ENCODE results near the gene RNF151. TPM values are rescaled to one million over a fixed set of nuclear protein-coding genes. Genes with fewer than 3 reads are reported as not detected.

RNF151 gene

GRCh38 chr16:2015117-2015946, 48.7 kb downstream of the RNF151 start:
- no peak overlapping the region for H3K9ac ChIP-seq (ENCODE audit: low read length)
- H3K27ac ChIP-seq (ENCODE audit: low read depth, low read length) = no peak overlapping the region
- no peak overlapping the region for H2BK120ac ChIP-seq (ENCODE audit: low read depth, low read length)
- H4K5ac ChIP-seq (ENCODE audit: low read length) = no peak overlapping the region
- peaks cover 2% of the 10 kb centered on the region for H3K79me1 ChIP-seq (ENCODE audit: low read length)
- H3K4me2 ChIP-seq (ENCODE audit: low read length) = no peak overlapping the region
- H3K4me3 ChIP-seq (ENCODE audit: low read length) = no peak overlapping the region
- H4K8ac ChIP-seq (ENCODE audit: low read depth, low read length) = no peak overlapping the region
- H3K4me1 ChIP-seq (ENCODE audit: control insufficient read depth, low read depth, low read length) = peaks cover 2% of the 10 kb centered on the region
- H2BK5ac ChIP-seq (ENCODE audit: low read length) = no peak overlapping the region
- H3K79me2 ChIP-seq (ENCODE audit: control insufficient read depth, insufficient read depth, low read length) = no peaks in the 10 kb centered on the region
- WGBS (ENCODE audit: extremely low coverage, insufficient coverage, low lambda C conversion rate) = no CpG with 5 or more reads among the region's 24 CpGs
- H3K36me3 ChIP-seq (ENCODE audit: control insufficient read depth, insufficient read depth, low read length) = no peaks in the 10 kb centered on the region
- no peak overlapping the region for H2AK5ac ChIP-seq (ENCODE audit: low read length)
- peaks cover 9% of the 10 kb centered on the region for H3K27me3 ChIP-seq (ENCODE audit: insufficient read depth, low read length, poor library complexity)
- no peak for DNase-seq
- H3K23ac ChIP-seq (ENCODE audit: low read length) = no peak overlapping the region
- H2BK15ac ChIP-seq (replicated peaks; ENCODE audit: low read depth) = no peak overlapping the region
- H3K4ac ChIP-seq (ENCODE audit: low read depth, low read length) = no peak overlapping the region
- no peak overlapping the region for H3K56ac ChIP-seq (ENCODE audit: low read length)
- no peak overlapping the region for H3K18ac ChIP-seq (ENCODE audit: low read length)

GRCh38 chr16:2015947-2016208, 49.2 kb downstream of the RNF151 start:
- no peak overlapping the region for H3K9ac ChIP-seq (ENCODE audit: low read length)
- no peak overlapping the region for H3K56ac ChIP-seq (ENCODE audit: low read length)
- H3K4me2 ChIP-seq (ENCODE audit: low read length) = no peak overlapping the region

DNA sequence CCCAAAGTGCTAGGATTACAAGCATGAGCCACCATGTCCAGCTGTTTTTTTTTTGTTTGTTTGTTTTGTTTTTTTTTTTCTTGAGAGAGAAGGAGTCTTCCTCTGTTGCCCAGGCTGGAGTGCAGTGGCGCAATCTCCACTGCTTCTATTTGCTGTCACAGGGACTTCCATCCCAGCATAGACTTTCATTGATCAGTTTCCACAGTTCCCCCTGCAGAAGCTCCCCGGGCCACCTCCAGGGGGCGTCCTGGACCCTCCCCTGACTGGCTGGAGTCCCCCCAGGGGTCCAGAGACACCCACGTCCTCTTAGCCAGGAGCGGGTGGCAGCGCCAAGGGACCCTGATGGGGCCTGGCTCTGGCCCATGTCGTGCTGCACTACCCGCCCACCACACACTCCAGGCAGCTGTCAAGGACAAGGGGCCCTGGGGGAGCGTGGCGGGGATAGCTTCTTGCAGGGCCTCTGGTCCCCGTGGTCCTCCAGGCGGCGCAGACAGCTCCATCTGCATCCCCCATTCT, 49.8 kb downstream of the RNF151 start:
- H2BK120ac ChIP-seq (ENCODE audit: low read depth, low read length) = no peak overlapping the region
- no peak overlapping the region for H2BK15ac ChIP-seq (replicated peaks; ENCODE audit: low read depth)
- H4K5ac ChIP-seq (ENCODE audit: low read length) = no peak overlapping the region
- no peak overlapping the region for H3K4me3 ChIP-seq (ENCODE audit: low read length)
- no peak overlapping the region for H3K27ac ChIP-seq (ENCODE audit: low read depth, low read length)
- H3K23ac ChIP-seq (ENCODE audit: low read length) = no peak overlapping the region
- H3K4me1 ChIP-seq (ENCODE audit: control insufficient read depth, low read depth, low read length) = no peaks in the 10 kb centered on the region
- H3K79me2 ChIP-seq (ENCODE audit: control insufficient read depth, insufficient read depth, low read length) = no peaks in the 10 kb centered on the region
- H3K79me1 ChIP-seq (ENCODE audit: low read length) = no peaks in the 10 kb centered on the region
- H3K27me3 ChIP-seq (ENCODE audit: insufficient read depth, low read length, poor library complexity) = peaks cover 14% of the 10 kb centered on the region
- H2AK5ac ChIP-seq (ENCODE audit: low read length) = no peak overlapping the region
- H3K56ac ChIP-seq (ENCODE audit: low read length) = no peak overlapping the region
- no peak overlapping the region for H2BK5ac ChIP-seq (ENCODE audit: low read length)
- no CpG with 5 or more reads among the region's 13 CpGs for WGBS (ENCODE audit: extremely low coverage, insufficient coverage, low lambda C conversion rate)
- H3K36me3 ChIP-seq (ENCODE audit: control insufficient read depth, insufficient read depth, low read length) = no peaks in the 10 kb centered on the region
- H4K8ac ChIP-seq (ENCODE audit: low read depth, low read length) = no peak overlapping the region
- H3K4ac ChIP-seq (ENCODE audit: low read depth, low read length) = no peak overlapping the region
- no peak overlapping the region for H3K4me2 ChIP-seq (ENCODE audit: low read length)
- DNase-seq = peak; percentile 30
- H3K9ac ChIP-seq (ENCODE audit: low read length) = no peak overlapping the region
- no peak overlapping the region for H3K18ac ChIP-seq (ENCODE audit: low read length)

More at GRCh38 chr16:2015947-2016208, 49.2 kb downstream of the RNF151 start:
- Histone ChIP-seq H2AK5ac (ENCODE audit: low read length) (no peak overlapping the region), H3K27ac (ENCODE audit: low read depth, low read length) (no peak overlapping the region), H3K18ac (ENCODE audit: low read length) (no peak overlapping the region), H3K79me1 (ENCODE audit: low read length) (no peaks in the 10 kb centered on the region), H4K8ac (ENCODE audit: low read depth, low read length) (no peak overlapping the region), H3K36me3 (ENCODE audit: control insufficient read depth, insufficient read depth, low read length) (no peaks in the 10 kb centered on the region), H4K5ac (ENCODE audit: low read length) (no peak overlapping the region), H2BK120ac (ENCODE audit: low read depth, low read length) (no peak overlapping the region), H3K4ac (ENCODE audit: low read depth, low read length) (no peak overlapping the region), H3K23ac (ENCODE audit: low read length) (no peak overlapping the region), H3K27me3 (ENCODE audit: insufficient read depth, low read length, poor library complexity) (peaks cover 14% of the 10 kb centered on the region), H2BK5ac (ENCODE audit: low read length) (no peak overlapping the region), H3K79me2 (ENCODE audit: control insufficient read depth, insufficient read depth, low read length) (no peaks in the 10 kb centered on the region), H3K4me3 (ENCODE audit: low read length) (no peak overlapping the region), H2BK15ac (replicated peaks; ENCODE audit: low read depth) (no peak overlapping the region), H3K4me1 (ENCODE audit: control insufficient read depth, low read depth, low read length) (no peaks in the 10 kb centered on the region)
- WGBS (ENCODE audit: extremely low coverage, insufficient coverage, low lambda C conversion rate) = no CpG with 5 or more reads among the region's 7 CpGs
- DNase-seq = no peak

Small RNA genes lying within 50 kb of the gene (small RNA-seq; reads per million reads assigned to genes)
- gene AC005363.2 (ENCODE audit: insufficient read depth) (0.90 reads per million), gene RN7SL219P (ENCODE audit: insufficient read depth) (not detected), gene SNORA10 (ENCODE audit: insufficient read depth) (not detected), gene SNORA64 (ENCODE audit: insufficient read depth) (not detected)
